ENCODE results near the gene CAMK1D.
"Not testable (repeated sequence)": the region's sequence is repeated elsewhere in the genome, so short reads cannot be mapped to it uniquely, and the experiment has no call there.

GRCh38 chr10:12434677-12435076 is 85.3 kb downstream of the CAMK1D start:
- TF ChIP-seq CTCF, POLR2A (IDR thresholded peaks at IDR 0.05): not testable (repeated sequence)
